ENCODE data around the gene MAGI2. TPM values are rescaled to one million over a fixed set of nuclear protein-coding genes. Genes with fewer than 3 reads are reported as not detected.

Gene MAGI2
- total RNA-seq, 4 donors from 2014 or later: 0.90 to 2.4 (median 0.99) TPM

- no peak overlapping the region for H3K27ac ChIP-seq
- no peaks in the 10 kb centered on the region for H3K36me3 ChIP-seq
- H3K9me3 ChIP-seq: no peaks in the 10 kb centered on the region
- in situ Hi-C loops (cut with MboI; ENCODE audit: low sequenced_read_pairs in 4 of 4) (no loop called here), intact Hi-C loops (cut with DNase I; ENCODE audit: low total_unique reads) (no loop called here)
- ATAC-seq (no peak), DNase-seq (no peak)
- no peaks in the 10 kb centered on the region for H3K4me1 ChIP-seq
- no peaks in the 10 kb centered on the region for H3K27me3 ChIP-seq
- H3K4me3 ChIP-seq: no peak overlapping the region
- TF ChIP-seq, protein P1, sequence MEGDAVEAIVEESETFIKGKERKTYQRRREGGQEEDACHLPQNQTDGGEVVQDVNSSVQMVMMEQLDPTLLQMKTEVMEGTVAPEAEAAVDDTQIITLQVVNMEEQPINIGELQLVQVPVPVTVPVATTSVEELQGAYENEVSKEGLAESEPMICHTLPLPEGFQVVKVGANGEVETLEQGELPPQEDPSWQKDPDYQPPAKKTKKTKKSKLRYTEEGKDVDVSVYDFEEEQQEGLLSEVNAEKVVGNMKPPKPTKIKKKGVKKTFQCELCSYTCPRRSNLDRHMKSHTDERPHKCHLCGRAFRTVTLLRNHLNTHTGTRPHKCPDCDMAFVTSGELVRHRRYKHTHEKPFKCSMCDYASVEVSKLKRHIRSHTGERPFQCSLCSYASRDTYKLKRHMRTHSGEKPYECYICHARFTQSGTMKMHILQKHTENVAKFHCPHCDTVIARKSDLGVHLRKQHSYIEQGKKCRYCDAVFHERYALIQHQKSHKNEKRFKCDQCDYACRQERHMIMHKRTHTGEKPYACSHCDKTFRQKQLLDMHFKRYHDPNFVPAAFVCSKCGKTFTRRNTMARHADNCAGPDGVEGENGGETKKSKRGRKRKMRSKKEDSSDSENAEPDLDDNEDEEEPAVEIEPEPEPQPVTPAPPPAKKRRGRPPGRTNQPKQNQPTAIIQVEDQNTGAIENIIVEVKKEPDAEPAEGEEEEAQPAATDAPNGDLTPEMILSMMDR (IDR thresholded peaks at IDR 0.05 in 4 of 5, conservative IDR thresholded peaks at IDR 0.05 in 1 of 5): no peak
- no peak for TF ChIP-seq POLR2A (IDR thresholded peaks at IDR 0.05)
Measured at GRCh38 chr7:79182283-79182682, 271.2 kb downstream of the MAGI2 start.

DNA sequence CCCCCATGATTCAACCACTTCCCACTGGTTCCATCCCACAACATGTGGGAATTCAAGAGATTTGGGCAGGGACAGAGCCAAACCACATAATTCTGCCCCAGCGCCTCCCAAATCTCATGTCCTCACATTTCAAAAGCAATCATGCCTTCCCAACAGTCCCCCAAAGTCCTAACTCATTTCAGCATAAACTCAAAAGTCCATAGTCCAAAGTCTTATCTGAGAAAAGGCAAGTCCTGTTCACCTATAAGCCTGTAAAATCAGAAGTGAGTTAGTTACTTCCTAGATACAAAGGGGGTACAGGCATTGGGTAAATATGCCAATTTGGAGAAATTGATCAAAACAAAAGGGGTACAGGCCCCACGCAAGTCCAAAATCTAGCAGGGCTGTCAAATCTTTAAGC, 272.9 kb downstream of the MAGI2 start:
- Histone ChIP-seq H3K9me3 (no peaks in the 10 kb centered on the region), H3K27ac (no peak overlapping the region), H3K4me1 (no peaks in the 10 kb centered on the region), H3K36me3 (no peaks in the 10 kb centered on the region), H3K27me3 (no peaks in the 10 kb centered on the region), H3K4me3 (no peak overlapping the region)
- in situ Hi-C loops (cut with MboI; ENCODE audit: low sequenced_read_pairs in 4 of 4): no loop called here
- DNase-seq (no peak), ATAC-seq (no peak)
- intact Hi-C loops (cut with DNase I; ENCODE audit: low total_unique reads): no loop called here
- no peak for TF ChIP-seq POLR2A (IDR thresholded peaks at IDR 0.05)

DNA sequence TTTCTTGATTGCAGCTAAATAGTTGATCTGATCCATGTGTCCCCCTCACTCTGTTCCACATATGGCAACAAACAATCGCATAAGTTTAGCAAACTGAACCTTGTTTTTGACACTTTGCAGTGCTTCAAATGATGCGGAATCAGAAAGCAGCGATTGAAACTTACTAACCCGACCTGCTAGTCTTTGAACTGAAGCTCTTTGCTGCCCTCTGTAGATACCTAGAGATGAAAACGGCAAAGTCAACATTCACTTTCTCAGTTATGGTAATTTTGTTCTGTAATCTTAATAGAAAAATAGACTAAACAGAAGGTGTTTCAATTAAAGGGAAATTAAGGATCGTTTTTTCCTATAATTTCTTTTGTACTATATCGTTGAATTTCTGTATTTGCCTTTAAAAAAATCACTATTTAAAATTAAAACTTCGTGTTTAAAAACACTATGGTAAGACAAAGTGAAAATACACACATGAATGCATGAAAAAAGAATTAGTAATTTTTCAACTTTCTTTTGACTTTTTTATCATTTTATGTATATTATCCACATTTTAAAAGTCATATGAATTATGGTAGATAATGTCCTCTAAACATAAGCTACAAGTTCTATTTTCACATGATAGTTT, 276.5 kb downstream of the MAGI2 start:
- DNase-seq: no peak
- H3K27me3 ChIP-seq: no peaks in the 10 kb centered on the region
- no peaks in the 10 kb centered on the region for H3K9me3 ChIP-seq
- no peak for ATAC-seq
- no peak overlapping the region for H3K4me3 ChIP-seq
- no peaks in the 10 kb centered on the region for H3K36me3 ChIP-seq
- H3K4me1 ChIP-seq: no peaks in the 10 kb centered on the region
- intact Hi-C loops (cut with DNase I; ENCODE audit: low total_unique reads): no loop called here
- no peak for TF ChIP-seq POLR2A (IDR thresholded peaks at IDR 0.05)
- TF ChIP-seq, protein P1 (IDR thresholded peaks at IDR 0.05 in 4 of 5, conservative IDR thresholded peaks at IDR 0.05 in 1 of 5): peak in 3 of 5 experiments; percentile 18 to 42 (median 32)
- H3K27ac ChIP-seq: no peak overlapping the region
- in situ Hi-C loops (cut with MboI; ENCODE audit: low sequenced_read_pairs in 4 of 4): no loop called here

DNA sequence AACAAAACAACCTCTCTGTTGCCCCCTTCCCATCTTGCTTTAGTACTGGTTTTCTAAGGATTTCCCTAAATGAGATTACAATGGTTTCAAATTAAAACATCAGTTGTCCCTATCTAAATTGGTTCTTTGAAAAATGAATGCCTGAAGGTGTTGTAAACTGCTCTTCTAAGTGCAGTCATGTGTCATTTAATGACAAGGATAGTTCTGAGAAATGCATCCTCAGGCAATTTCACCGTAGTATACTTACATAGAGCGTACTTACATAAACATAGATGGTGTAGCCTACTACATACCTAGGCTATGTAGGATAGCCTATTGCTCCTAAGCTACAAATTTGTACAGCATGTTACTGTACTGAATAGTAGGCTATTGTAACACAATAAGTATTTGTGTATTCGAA, 278.1 kb downstream of the MAGI2 start:
- no peaks in the 10 kb centered on the region for H3K27me3 ChIP-seq
- no peaks in the 10 kb centered on the region for H3K36me3 ChIP-seq
- no peaks in the 10 kb centered on the region for H3K4me1 ChIP-seq
- ATAC-seq: no peak
- H3K4me3 ChIP-seq: no peak overlapping the region
- intact Hi-C loops (cut with DNase I; ENCODE audit: low total_unique reads) (no loop called here), in situ Hi-C loops (cut with MboI; ENCODE audit: low sequenced_read_pairs in 4 of 4) (no loop called here)
- no peak for TF ChIP-seq POLR2A (IDR thresholded peaks at IDR 0.05)
- TF ChIP-seq, protein P1 (IDR thresholded peaks at IDR 0.05 in 4 of 5, conservative IDR thresholded peaks at IDR 0.05 in 1 of 5): no peak
- DNase-seq: no peak
- no peaks in the 10 kb centered on the region for H3K9me3 ChIP-seq
- H3K27ac ChIP-seq: no peak overlapping the region

GRCh38 chr7:79165225-79165624, 288.2 kb downstream of the MAGI2 start:
- Histone ChIP-seq H3K27me3 (no peaks in the 10 kb centered on the region), H3K9me3 (no peaks in the 10 kb centered on the region), H3K4me1 (no peaks in the 10 kb centered on the region), H3K27ac (no peak overlapping the region), H3K4me3 (no peak overlapping the region), H3K36me3 (no peaks in the 10 kb centered on the region)
- no peak for TF ChIP-seq POLR2A (IDR thresholded peaks at IDR 0.05)
- TF ChIP-seq, protein P1 (IDR thresholded peaks at IDR 0.05 in 4 of 5, conservative IDR thresholded peaks at IDR 0.05 in 1 of 5): no peak
- ATAC-seq (no peak), DNase-seq (no peak)
- in situ Hi-C loops (cut with MboI; ENCODE audit: low sequenced_read_pairs in 4 of 4): no loop called here
- intact Hi-C loops (cut with DNase I; ENCODE audit: low total_unique reads): no loop called here
